K562 (cell line): ENCODE measurements around the gene EVA1B. TPM values are rescaled to one million over a fixed set of nuclear protein-coding genes. Genes with fewer than 3 reads are reported as not detected.

Source experiments
- DIDO1 ChIP-seq: fragments of 450-650 bp; IDR thresholded peaks from 2 replicates; pipeline ENCODE4 v1.6.1; 2016; ENCODE audit warnings: low read depth, missing biosample characterization, missing genetic modification characterization
- FOXM1 ChIP-seq, 2 experiments: fragments of 450-650 bp in 1 of 2; sonication (generic) in 1 of 2; formaldehyde crosslinking in 1 of 2; IDR thresholded peaks; 2 replicates each; pipeline versions ENCODE4 v1.6.1 to v1.9.0; 2017 to 2022; ENCODE audit warnings: low read depth in 2 of 2, mild to moderate bottlenecking in 2 of 2, missing genetic modification reagents in 1 of 2, moderate library complexity in 1 of 2
- GABPA ChIP-seq: fragments of 200-800 bp; sonication (Bioruptor generic); conservative IDR thresholded peaks from 2 replicates; pipeline ENCODE4 v1.6.1; 2016; ENCODE audit warnings: low read depth, missing genetic modification characterization, missing compliant biosample characterization
- GATAD2B ChIP-seq: fragments of 450-650 bp; IDR thresholded peaks from 2 replicates; pipeline ENCODE4 v1.6.1; 2017; ENCODE audit warnings: mild to moderate bottlenecking, borderline replicate concordance
- HLTF ChIP-seq: fragments of 450-650 bp; IDR thresholded peaks from 2 replicates; pipeline ENCODE4 v1.6.1; 2016
- ILF3 ChIP-seq: fragments of 450-650 bp; IDR thresholded peaks from 2 replicates; pipeline ENCODE4 v1.6.1; 2018; ENCODE audit warnings: antibody characterized with exemption, mild to moderate bottlenecking, moderate library complexity, borderline replicate concordance
- KHSRP ChIP-seq: fragments of 450-650 bp; IDR thresholded peaks from 2 replicates; pipeline ENCODE4 v1.6.1; 2017
- NR4A1 ChIP-seq, 2 experiments: fragments of 250-450 bp in 1 of 2; fragments of 450-650 bp in 1 of 2; sonication (Bioruptor Pico) in 1 of 2; IDR thresholded peaks; 2 replicates each; pipeline versions ENCODE4 v1.4.0 to v1.6.1; 2016 to 2020; ENCODE audit warnings: mild to moderate bottlenecking in 2 of 2, missing compliant biosample characterization in 1 of 2, missing genetic modification characterization in 1 of 2, moderate library complexity in 1 of 2
- PCBP2 ChIP-seq: fragments of 200-400 bp; formaldehyde crosslinking; IDR thresholded peaks from 2 replicates; pipeline ENCODE4 v1.6.1; 2018; ENCODE audit warnings: low read length, low read depth, mild to moderate bottlenecking, moderate library complexity; ENCODE audit not compliant: poor library complexity, severe bottlenecking
- XRCC3 ChIP-seq: fragments of 450-650 bp; IDR thresholded peaks from 2 replicates; pipeline ENCODE4 v1.6.1; 2017; ENCODE audit warnings: mild to moderate bottlenecking, moderate library complexity
- ZFPM2 ChIP-seq: fragments of 250-450 bp; sonication (Bioruptor Pico); IDR thresholded peaks from 2 replicates; pipeline ENCODE4 v1.5.1; 2022; ENCODE audit warnings: mild to moderate bottlenecking
- ZNF24 ChIP-seq: fragments of 450-650 bp; IDR thresholded peaks from 2 replicates; pipeline ENCODE4 v1.6.1; 2016
- polyA plus RNA-seq, 8 experiments: library from polyadenylated mRNA; depleted of rRNA in 4 of 8; stranded (reverse) in 5 of 8; unstranded in 3 of 8; fragments of >200 nt; fragmentation: Nextera tagmentation in 2 of 8; fragmentation: Illumina TruSeq in 1 of 8; extraction: Ambion mirVana in 2 of 8; extraction: Trizol in 1 of 8; gene quantifications; 2 replicates each; pipeline versions ENCODE4 v1.2.1 to v1.2.3, GENCODE V29; 2011 to 2014; ENCODE audit warnings: inconsistent platforms in 1 of 8, missing spikeins in 1 of 8
- total RNA-seq, 7 experiments: library from RNA; depleted of rRNA in 6 of 7; stranded (reverse); fragments of >200 nt in 6 of 7; fragmentation: Illumina TruSeq in 2 of 7; extraction: Trizol in 2 of 7; gene quantifications; 2 replicates each; pipeline versions ENCODE4 v1.2.1 to v1.2.3, GENCODE V29; 2011 to 2021; ENCODE audit warnings: low replicate concordance in 1 of 7
- TF ChIP-seq, protein P1 (sequence below), 3 experiments: IDR thresholded peaks in 2 of 3; conservative IDR thresholded peaks in 1 of 3; 2 replicates each; pipeline ENCODE4 v1.5.1; 2011 to 2012; ENCODE audit warnings: low read length in 3 of 3, mild to moderate bottlenecking in 3 of 3, control low read depth in 2 of 3, improper control_type of control experiment in 1 of 3, inconsistent platforms in 1 of 3, low read depth in 1 of 3, mixed read lengths in 1 of 3, moderate library complexity in 1 of 3; ENCODE audit not compliant: insufficient read depth in 2 of 3
- TF ChIP-seq, protein P2 (sequence below): fragments of 450-650 bp; IDR thresholded peaks from 2 replicates; pipeline ENCODE4 v1.6.1; 2014; ENCODE audit warnings: low read depth, mild to moderate bottlenecking, moderate library complexity, borderline replicate concordance
- TF ChIP-seq, protein P3 (sequence below), 2 experiments: fragments of 450-650 bp in 1 of 2; IDR thresholded peaks; 2 replicates each; pipeline ENCODE4 v1.6.1; 2011 to 2017; ENCODE audit warnings: low read depth in 2 of 2, antibody characterized with exemption in 1 of 2, borderline replicate concordance in 1 of 2, low read length in 1 of 2, mild to moderate bottlenecking in 1 of 2, mixed read lengths in 1 of 2; ENCODE audit not compliant: control insufficient read depth in 1 of 2
- TF ChIP-seq, protein P4 (sequence below): conservative IDR thresholded peaks from 2 replicates; pipeline ENCODE4 v1.6.1; 2011; ENCODE audit warnings: low read depth, mild to moderate bottlenecking, low read length; ENCODE audit not compliant: control insufficient read depth
- TF ChIP-seq, protein P5 (sequence below): fragments of 450-650 bp; conservative IDR thresholded peaks from 2 replicates; pipeline ENCODE4 v1.6.1; 2016; ENCODE audit warnings: missing genetic modification characterization, low read depth, mild to moderate bottlenecking, control low read depth, missing compliant biosample characterization

Gene EVA1B
- total and polyA plus RNA-seq, 9 of the 15 experiments (the other 6 are each of a cell fraction or from before 2014, with no cell fraction given) = 0.08 to 65.7 (median 2.4) TPM

DNA sequence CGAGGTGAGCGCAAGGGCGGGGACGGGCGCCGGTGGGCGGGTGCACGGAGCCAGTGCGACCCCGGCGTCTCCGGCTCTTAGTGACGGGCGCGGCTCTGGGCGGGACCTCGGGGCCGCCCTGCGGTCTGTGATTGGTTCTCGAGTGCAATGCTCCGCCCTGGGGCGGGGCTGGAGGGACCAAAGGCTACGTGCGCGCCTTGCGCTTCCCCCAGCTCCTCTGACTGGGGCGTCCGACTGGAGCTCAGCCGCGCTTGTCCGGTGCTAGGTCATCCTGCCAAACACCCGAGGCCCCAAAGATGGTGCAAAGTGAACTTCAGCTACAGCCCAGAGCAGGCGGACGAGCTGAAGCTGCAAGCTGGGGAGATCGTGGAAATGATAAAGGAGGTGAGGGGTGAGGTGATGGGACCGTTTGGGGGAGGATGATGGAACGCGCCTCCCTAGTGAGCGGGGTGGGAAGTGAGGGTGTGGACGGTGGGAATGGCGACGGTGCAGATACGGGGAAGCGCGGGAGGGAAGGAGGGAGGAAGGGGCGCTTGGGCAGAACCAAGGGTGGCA, 16.5 kb downstream of the EVA1B start (continued):
- TF ChIP-seq, protein P1, sequence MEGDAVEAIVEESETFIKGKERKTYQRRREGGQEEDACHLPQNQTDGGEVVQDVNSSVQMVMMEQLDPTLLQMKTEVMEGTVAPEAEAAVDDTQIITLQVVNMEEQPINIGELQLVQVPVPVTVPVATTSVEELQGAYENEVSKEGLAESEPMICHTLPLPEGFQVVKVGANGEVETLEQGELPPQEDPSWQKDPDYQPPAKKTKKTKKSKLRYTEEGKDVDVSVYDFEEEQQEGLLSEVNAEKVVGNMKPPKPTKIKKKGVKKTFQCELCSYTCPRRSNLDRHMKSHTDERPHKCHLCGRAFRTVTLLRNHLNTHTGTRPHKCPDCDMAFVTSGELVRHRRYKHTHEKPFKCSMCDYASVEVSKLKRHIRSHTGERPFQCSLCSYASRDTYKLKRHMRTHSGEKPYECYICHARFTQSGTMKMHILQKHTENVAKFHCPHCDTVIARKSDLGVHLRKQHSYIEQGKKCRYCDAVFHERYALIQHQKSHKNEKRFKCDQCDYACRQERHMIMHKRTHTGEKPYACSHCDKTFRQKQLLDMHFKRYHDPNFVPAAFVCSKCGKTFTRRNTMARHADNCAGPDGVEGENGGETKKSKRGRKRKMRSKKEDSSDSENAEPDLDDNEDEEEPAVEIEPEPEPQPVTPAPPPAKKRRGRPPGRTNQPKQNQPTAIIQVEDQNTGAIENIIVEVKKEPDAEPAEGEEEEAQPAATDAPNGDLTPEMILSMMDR (IDR thresholded peaks at IDR 0.05 in 2 of 3, conservative IDR thresholded peaks at IDR 0.05 in 1 of 3; ENCODE audit: insufficient read depth in 2 of 3, low read depth in 1 of 3, low read length in 3 of 3) = no peak
- TF ChIP-seq ILF3 (no peak), GATAD2B (no peak), HLTF (0 out of 2 replicates have a peak, but pooled peaks have one; percentile 44), FOXM1 (IDR thresholded peaks at IDR 0.05; ENCODE audit: low read depth) (no peak), FOXM1 (CRISPR knock-in tag; IDR thresholded peaks at IDR 0.05; ENCODE audit: low read depth) (no peak), PCBP2 (no peak), KHSRP (no peak), DIDO1 (tag) (no peak), XRCC3 (no peak), NR4A1 (CRISPR knock-in tag; IDR thresholded peaks at IDR 0.05) (no peak), NR4A1 (tag; IDR thresholded peaks at IDR 0.05) (no peak), ZNF24 (no peak), ZFPM2 (CRISPR knock-in tag) (no peak), GABPA (tag) (no peak)
- TF ChIP-seq, protein P2, sequence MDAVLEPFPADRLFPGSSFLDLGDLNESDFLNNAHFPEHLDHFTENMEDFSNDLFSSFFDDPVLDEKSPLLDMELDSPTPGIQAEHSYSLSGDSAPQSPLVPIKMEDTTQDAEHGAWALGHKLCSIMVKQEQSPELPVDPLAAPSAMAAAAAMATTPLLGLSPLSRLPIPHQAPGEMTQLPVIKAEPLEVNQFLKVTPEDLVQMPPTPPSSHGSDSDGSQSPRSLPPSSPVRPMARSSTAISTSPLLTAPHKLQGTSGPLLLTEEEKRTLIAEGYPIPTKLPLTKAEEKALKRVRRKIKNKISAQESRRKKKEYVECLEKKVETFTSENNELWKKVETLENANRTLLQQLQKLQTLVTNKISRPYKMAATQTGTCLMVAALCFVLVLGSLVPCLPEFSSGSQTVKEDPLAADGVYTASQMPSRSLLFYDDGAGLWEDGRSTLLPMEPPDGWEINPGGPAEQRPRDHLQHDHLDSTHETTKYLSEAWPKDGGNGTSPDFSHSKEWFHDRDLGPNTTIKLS = no peak
- TF ChIP-seq, protein P3, sequence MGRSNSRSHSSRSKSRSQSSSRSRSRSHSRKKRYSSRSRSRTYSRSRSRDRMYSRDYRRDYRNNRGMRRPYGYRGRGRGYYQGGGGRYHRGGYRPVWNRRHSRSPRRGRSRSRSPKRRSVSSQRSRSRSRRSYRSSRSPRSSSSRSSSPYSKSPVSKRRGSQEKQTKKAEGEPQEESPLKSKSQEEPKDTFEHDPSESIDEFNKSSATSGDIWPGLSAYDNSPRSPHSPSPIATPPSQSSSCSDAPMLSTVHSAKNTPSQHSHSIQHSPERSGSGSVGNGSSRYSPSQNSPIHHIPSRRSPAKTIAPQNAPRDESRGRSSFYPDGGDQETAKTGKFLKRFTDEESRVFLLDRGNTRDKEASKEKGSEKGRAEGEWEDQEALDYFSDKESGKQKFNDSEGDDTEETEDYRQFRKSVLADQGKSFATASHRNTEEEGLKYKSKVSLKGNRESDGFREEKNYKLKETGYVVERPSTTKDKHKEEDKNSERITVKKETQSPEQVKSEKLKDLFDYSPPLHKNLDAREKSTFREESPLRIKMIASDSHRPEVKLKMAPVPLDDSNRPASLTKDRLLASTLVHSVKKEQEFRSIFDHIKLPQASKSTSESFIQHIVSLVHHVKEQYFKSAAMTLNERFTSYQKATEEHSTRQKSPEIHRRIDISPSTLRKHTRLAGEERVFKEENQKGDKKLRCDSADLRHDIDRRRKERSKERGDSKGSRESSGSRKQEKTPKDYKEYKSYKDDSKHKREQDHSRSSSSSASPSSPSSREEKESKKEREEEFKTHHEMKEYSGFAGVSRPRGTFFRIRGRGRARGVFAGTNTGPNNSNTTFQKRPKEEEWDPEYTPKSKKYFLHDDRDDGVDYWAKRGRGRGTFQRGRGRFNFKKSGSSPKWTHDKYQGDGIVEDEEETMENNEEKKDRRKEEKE (IDR thresholded peaks at IDR 0.05; ENCODE audit: borderline replicate concordance in 1 of 2, control insufficient read depth in 1 of 2, low read depth in 2 of 2, low read length in 1 of 2) = no peak
- TF ChIP-seq, protein P4, sequence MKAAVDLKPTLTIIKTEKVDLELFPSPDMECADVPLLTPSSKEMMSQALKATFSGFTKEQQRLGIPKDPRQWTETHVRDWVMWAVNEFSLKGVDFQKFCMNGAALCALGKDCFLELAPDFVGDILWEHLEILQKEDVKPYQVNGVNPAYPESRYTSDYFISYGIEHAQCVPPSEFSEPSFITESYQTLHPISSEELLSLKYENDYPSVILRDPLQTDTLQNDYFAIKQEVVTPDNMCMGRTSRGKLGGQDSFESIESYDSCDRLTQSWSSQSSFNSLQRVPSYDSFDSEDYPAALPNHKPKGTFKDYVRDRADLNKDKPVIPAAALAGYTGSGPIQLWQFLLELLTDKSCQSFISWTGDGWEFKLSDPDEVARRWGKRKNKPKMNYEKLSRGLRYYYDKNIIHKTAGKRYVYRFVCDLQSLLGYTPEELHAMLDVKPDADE = no peak; the same call in 1 of the 2 replicates
- TF ChIP-seq, protein P5, sequence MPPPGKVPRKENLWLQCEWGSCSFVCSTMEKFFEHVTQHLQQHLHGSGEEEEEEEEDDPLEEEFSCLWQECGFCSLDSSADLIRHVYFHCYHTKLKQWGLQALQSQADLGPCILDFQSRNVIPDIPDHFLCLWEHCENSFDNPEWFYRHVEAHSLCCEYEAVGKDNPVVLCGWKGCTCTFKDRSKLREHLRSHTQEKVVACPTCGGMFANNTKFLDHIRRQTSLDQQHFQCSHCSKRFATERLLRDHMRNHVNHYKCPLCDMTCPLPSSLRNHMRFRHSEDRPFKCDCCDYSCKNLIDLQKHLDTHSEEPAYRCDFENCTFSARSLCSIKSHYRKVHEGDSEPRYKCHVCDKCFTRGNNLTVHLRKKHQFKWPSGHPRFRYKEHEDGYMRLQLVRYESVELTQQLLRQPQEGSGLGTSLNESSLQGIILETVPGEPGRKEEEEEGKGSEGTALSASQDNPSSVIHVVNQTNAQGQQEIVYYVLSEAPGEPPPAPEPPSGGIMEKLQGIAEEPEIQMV = no peak
